ENCODE results near the gene ADAMTS2. TPM values are rescaled to one million over a fixed set of nuclear protein-coding genes. Genes with fewer than 3 reads are reported as not detected.
A peak's percentile ranks its signal among the peaks of the same experiment; 100 is the strongest.

The ADAMTS2 gene
- total RNA-seq, 1 donor from 2014 or later: 93.2 TPM

DNA sequence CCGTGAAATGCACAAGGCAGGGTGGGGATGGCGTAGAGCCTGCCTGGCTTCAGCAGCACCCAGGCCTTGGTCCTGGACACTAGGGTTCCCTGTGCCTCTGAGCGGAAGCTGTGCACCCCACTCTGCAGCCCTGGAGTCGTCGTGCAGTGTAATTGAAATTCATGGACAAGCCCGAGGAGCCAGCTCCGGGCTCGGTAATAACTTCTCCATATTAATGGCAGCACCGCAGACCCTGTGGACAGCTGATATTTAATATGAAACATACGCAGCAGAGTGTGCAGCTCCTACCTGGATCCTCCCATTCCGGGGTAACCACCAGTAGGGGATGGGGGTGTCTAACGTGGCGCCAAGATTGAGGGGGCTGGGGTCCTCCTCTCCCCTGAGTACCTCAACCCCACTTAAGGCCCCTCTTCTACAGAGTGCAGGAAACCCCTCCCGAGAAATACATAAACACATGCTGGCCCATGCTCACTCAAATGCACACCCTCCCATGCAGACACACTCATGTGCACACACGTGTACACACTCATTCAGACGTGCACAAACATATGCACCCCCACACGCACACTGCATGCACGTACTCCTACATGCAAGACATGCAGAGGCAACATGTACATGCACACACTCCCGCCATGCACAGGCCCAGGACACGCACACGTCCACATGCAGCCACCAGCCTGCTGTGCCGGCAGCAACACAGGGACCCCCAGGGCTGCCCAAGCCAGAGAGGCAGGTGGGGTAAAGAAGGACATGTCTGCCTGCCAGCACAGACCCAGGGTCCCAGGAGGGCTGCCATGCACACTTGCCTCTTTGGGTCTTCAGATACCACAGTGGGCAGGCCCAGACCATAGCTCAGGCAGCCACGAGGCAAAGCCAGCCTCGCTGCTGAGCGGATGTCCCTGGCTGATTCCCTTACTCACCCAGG lies 8.1 kb downstream of the ADAMTS2 start:
- TF ChIP-seq, protein P1, sequence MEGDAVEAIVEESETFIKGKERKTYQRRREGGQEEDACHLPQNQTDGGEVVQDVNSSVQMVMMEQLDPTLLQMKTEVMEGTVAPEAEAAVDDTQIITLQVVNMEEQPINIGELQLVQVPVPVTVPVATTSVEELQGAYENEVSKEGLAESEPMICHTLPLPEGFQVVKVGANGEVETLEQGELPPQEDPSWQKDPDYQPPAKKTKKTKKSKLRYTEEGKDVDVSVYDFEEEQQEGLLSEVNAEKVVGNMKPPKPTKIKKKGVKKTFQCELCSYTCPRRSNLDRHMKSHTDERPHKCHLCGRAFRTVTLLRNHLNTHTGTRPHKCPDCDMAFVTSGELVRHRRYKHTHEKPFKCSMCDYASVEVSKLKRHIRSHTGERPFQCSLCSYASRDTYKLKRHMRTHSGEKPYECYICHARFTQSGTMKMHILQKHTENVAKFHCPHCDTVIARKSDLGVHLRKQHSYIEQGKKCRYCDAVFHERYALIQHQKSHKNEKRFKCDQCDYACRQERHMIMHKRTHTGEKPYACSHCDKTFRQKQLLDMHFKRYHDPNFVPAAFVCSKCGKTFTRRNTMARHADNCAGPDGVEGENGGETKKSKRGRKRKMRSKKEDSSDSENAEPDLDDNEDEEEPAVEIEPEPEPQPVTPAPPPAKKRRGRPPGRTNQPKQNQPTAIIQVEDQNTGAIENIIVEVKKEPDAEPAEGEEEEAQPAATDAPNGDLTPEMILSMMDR (IDR thresholded peaks at IDR 0.05): no peak
- H3K27me3 Mint-ChIP-seq (ENCODE audit: low read depth): peaks cover 9% of the 10 kb centered on the region
- H3K4me1 Mint-ChIP-seq (ENCODE audit: low read depth): peaks cover 4% of the 10 kb centered on the region
- DNase-seq (ENCODE audit: low spot score): peak; percentile 85
- H3K27ac Mint-ChIP-seq (ENCODE audit: unreplicated experiment): no peak overlapping the region
- H3K4me3 Mint-ChIP-seq (ENCODE audit: unreplicated experiment): no peak overlapping the region
- peaks cover 3% of the 10 kb centered on the region for H3K36me3 Mint-ChIP-seq (ENCODE audit: low read depth)
- H3K9me3 Mint-ChIP-seq (ENCODE audit: low read depth): no peaks in the 10 kb centered on the region

DNA sequence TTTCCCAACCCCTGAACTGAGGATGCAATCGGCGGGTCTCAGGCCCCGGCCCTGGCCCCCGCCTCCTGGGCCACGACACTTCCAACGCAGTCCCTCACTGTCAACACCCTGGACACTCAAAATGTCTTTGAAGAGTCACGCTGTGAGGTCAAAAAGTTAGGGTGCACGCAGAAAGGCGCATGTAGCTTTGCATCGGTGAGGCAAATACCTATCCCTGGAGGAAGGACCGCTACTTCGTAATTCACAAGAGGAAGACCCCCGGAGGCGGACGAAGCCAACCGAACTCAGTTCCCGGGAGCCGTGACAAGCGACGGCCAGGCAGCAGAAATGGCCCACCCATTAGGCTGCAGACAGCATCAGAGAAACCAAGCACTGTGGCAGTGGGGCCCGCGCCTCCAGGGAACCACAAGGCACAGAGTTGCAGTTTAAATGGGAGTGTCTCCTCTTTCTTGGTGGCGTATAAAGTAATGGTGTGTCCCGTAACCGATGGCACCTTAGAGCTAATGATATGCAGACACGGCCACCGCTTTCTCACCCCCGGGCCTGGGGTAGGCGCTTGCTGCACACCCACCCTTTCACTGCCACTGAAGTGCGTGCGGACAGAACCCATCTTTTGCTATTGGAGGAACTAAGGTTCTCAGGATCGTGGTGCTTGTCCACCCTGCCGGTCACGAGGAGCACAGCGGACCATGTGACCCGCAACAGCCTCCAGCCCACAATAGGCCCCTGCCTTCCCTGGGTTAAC lies 9.0 kb downstream of the ADAMTS2 start:
- no peak overlapping the region for H3K27ac Mint-ChIP-seq (ENCODE audit: unreplicated experiment)
- DNase-seq (ENCODE audit: low spot score): peak; percentile 85
- H3K4me3 Mint-ChIP-seq (ENCODE audit: unreplicated experiment): no peak overlapping the region
- H3K36me3 Mint-ChIP-seq (ENCODE audit: low read depth): peaks cover 3% of the 10 kb centered on the region
- TF ChIP-seq, protein P1 (IDR thresholded peaks at IDR 0.05): no peak
- H3K4me1 Mint-ChIP-seq (ENCODE audit: low read depth): no peaks in the 10 kb centered on the region
- H3K9me3 Mint-ChIP-seq (ENCODE audit: low read depth): no peaks in the 10 kb centered on the region
- H3K27me3 Mint-ChIP-seq (ENCODE audit: low read depth): peaks cover 5% of the 10 kb centered on the region

DNA sequence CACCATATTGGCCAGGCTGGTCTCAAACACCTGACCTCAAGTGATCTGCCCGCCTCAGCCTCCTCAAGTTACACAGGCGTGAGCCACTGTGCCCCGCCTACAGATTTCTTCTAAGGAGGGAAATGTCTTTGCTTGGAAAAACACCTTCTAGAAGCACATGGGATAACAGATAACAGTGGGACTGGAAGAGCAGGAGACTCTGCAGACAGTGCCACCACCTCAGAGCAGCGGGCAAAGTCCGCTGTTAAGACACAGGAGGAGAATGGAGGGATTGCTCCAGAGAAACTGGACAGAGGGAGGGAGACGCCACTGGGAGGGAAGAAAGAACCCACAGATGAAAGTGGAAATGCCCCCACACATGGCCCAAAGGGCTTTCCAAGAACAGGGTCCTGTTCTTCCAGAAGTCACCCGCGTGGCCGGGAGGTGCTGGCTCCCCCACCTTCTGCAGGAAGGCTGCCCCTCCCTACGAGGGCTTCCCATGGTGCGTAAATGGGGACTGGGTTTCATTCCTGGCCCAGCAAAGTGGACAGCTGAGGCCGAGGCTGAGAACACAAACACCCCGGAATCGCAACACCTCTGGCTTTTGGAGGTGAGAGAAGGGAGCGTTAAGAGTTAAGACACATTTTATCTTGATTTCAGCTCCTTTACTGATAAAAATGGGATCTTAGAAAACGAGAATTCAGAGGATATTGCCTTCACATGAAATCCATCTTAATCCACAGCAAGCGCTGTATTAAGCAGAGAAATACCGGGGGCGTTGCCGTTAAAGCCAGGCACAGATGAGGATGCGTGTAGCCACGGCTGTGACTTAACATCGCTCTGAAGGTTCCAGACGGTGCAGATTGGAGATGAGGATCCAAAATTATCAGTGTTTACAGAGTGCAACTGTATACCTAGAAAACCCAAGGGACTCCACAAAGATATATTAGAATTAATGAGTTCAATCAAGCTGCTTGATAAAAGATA lies 11.2 kb downstream of the ADAMTS2 start:
- Mint-ChIP-seq H3K9me3 (ENCODE audit: low read depth) (no peaks in the 10 kb centered on the region), H3K27ac (ENCODE audit: unreplicated experiment) (no peak overlapping the region), H3K27me3 (ENCODE audit: low read depth) (peaks cover 2% of the 10 kb centered on the region), H3K4me1 (ENCODE audit: low read depth) (no peaks in the 10 kb centered on the region), H3K4me3 (ENCODE audit: unreplicated experiment) (no peak overlapping the region), H3K36me3 (ENCODE audit: low read depth) (no peaks in the 10 kb centered on the region)
- TF ChIP-seq, protein P1 (IDR thresholded peaks at IDR 0.05): no peak
- peak; percentile 56 for DNase-seq (ENCODE audit: low spot score)

DNA sequence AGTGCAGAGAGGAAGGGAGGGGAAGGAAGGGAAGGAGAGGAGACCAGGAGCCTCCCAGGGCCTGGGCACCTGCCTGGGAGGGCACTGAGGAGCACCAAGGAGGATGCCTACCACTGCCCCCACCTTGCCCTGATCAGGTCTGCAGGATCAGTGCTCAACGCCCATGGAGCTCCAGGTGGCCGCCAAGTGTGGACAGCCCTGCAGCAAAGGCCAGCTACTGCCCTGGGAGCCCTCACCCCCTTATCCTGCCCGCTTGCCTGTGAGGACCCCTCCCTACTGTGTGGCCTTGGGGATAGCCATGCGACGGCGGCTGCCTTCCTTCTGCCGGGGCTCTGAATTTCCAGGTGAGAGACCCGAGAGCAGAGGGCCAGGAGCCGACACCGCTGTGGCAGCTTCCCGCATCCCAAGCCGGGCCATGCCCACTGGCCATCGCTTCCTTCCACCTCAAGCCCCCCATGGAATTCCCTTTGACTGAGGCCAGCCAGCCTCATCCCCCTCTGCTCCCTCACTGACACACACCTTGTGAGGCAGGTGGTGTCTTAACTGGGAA lies 12.4 kb downstream of the ADAMTS2 start:
- TF ChIP-seq, protein P1 (IDR thresholded peaks at IDR 0.05): no peak
- H3K27me3 Mint-ChIP-seq (ENCODE audit: low read depth): peaks cover 2% of the 10 kb centered on the region

More for the DNA sequence above, 12.4 kb downstream of the ADAMTS2 start:
- Mint-ChIP-seq H3K9me3 (ENCODE audit: low read depth) (no peaks in the 10 kb centered on the region), H3K36me3 (ENCODE audit: low read depth) (no peaks in the 10 kb centered on the region), H3K27ac (ENCODE audit: unreplicated experiment) (no peak overlapping the region), H3K4me3 (ENCODE audit: unreplicated experiment) (no peak overlapping the region), H3K4me1 (ENCODE audit: low read depth) (no peaks in the 10 kb centered on the region)
- DNase-seq (ENCODE audit: low spot score): peak; percentile 87
